Measurements from ENCODE around the gene SRRM4.

Gene SRRM4, protein sequence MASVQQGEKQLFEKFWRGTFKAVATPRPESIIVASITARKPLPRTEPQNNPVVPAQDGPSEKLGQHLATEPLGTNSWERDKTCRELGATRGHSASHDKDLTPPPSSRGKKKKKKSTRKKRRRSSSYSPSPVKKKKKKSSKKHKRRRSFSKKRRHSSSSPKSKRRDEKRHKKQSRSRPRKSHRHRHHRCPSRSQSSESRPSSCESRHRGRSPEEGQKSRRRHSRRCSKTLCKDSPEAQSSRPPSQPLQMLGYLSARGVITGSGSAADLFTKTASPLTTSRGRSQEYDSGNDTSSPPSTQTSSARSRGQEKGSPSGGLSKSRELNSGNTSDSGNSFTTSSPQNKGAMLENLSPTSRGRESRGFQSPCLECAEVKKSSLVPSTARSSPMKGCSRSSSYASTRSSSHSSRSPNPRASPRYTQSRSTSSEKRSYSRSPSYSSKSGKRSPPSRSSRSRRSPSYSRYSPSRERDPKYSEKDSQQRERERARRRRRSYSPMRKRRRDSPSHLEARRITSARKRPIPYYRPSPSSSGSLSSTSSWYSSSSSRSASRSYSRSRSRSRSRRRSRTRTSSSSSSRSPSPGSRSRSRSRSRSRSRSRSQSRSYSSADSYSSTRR

DNA sequence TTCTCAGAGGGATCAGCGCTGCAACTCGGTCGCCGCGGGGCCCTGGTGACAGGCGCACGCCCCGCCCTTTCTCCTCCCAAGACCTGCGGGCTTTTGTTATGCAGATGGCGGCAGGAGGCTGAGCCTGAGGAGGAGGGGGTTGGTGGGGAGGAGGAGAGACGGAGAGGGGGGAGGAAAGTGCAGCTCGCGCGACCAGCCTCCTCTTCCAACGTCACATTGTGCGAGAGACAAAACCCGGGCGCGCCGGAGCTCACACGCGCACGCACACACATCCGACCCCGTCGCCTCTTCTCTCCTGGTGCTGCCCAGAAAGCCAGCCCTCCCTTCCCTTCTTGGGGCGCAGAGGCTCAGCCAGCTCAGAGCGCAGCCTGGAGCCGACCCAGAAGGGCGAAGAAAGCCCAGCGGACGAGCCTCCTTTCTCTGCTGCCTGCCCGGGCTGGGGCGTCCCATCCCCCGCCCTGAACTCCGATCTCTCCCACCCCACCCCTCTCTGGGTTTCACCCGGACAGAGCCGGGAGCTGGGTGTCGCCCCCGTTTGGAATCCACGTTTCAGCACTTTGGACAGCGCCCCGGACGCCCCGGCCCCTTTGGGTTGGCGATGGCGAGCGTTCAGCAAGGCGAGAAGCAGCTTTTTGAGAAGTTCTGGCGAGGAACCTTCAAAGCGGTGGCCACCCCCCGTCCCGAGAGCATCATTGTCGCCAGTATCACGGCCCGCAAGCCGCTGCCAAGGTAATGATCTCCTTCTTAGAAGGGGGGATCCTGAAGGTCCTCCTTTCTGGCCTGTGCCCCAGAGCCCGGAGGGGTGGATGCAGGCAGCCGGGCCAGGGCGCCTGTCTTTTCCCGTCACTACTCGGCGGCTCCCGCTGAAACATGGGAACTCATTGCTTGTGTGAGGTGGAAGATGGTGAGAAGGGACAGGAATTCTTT, at the start of gene SRRM4:
SRRM4 (plus strand) TSS at position 257 of the 927 bp plus-strand sequence; CDS start at position 599, 342 bp downstream.
- peak; percentile 20 for DNase-seq (ENCODE audit: low spot score)
- CTCF ChIA-PET, result interaction anchor here (0.7 kb wide), 1 partner anchor 118 kb away, joined by 7 read pairs; no protein-coding TSS in a partner anchor
- POLR2A ChIA-PET (ENCODE audit: low non-redundant PET), result no interaction called here
- TF ChIP-seq, protein P1, sequence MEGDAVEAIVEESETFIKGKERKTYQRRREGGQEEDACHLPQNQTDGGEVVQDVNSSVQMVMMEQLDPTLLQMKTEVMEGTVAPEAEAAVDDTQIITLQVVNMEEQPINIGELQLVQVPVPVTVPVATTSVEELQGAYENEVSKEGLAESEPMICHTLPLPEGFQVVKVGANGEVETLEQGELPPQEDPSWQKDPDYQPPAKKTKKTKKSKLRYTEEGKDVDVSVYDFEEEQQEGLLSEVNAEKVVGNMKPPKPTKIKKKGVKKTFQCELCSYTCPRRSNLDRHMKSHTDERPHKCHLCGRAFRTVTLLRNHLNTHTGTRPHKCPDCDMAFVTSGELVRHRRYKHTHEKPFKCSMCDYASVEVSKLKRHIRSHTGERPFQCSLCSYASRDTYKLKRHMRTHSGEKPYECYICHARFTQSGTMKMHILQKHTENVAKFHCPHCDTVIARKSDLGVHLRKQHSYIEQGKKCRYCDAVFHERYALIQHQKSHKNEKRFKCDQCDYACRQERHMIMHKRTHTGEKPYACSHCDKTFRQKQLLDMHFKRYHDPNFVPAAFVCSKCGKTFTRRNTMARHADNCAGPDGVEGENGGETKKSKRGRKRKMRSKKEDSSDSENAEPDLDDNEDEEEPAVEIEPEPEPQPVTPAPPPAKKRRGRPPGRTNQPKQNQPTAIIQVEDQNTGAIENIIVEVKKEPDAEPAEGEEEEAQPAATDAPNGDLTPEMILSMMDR (conservative IDR thresholded peaks at IDR 0.05; ENCODE audit: low read depth), result no peak
- no peak within 1 kb of the TSS for H3K27ac ChIP-seq

DNA sequence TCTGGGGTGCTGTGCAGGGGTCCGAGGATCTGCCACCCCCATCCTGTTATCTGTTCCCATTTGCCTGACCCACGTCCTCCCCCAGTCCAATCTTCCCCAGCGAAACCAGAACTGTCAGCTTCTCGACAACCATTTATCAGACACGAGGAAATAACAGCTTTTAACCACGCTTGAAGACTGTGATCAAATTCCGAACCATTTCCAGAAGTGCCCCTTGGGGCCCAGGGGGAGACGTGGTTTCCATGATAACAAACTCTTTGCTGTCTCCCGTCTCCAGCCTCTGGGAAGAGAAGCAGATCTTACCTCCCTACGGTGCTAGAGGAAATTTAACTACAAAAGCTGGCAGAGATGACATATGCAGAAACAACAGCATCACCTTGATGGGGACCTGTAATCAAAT, 35.1 kb upstream of the SRRM4 start:
- TF ChIP-seq, protein P1 (conservative IDR thresholded peaks at IDR 0.05; ENCODE audit: low read depth), result no peak
- ChIA-PET POLR2A (ENCODE audit: low non-redundant PET) (no interaction called here), CTCF (no interaction called here)
- no peak overlapping the region for H3K27ac ChIP-seq
- no peak for DNase-seq (ENCODE audit: low spot score)

DNA sequence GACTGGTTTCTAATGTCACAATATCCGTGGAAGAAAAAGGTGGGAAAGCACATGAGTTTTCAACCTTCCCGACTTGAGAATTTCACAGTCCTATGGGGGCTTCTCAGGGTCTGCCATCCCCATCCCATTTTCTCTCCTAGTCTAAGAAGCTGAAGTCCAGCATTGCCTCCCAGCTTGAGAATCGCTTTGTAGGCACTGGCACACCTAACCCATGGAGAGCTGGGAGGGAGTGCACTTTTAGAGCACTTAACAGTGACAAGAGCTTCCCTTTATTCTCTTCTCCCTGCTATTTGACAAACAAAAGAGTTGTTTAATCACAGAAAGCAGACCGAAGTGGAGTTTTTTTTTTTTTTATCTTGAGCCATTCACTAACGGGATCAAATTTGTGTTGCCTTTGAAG, 22.8 kb upstream of the SRRM4 start:
- TF ChIP-seq, protein P1 (conservative IDR thresholded peaks at IDR 0.05; ENCODE audit: low read depth), result no peak
- H3K27ac ChIP-seq, result no peak overlapping the region
- DNase-seq (ENCODE audit: low spot score), result no peak
- POLR2A ChIA-PET (ENCODE audit: low non-redundant PET), result no interaction called here
- CTCF ChIA-PET, result interaction anchor here (1.1 kb wide), 1 partner anchor 455 kb away, joined by 3 read pairs; no protein-coding TSS in a partner anchor

DNA sequence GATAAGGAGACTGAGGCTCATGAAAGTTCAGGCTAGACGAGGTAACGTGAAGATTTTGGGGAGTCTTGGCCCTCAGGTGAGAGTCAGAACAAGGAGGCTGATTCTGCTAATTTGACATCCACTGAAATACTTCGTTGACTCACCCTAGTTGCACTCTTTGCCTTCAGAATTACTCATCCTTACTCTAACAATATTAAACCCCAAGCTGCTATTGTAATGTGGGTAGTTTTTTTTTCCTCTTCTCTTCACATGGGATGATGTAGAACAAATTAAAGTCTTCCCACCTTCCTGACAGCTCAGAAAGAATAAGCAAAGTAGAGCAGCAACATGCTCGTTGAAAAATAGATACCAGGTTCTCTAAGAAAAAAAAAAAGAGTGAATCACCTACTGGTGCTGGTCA, 22.0 kb upstream of the SRRM4 start:
- H3K27ac ChIP-seq, result no peak overlapping the region
- DNase-seq (ENCODE audit: low spot score), result no peak
- ChIA-PET CTCF (interaction anchor here (0.6 to 1.1 kb wide), 2 partner anchors 281 to 454 kb away, joined by 3 read pairs; no protein-coding TSS in a partner anchor), POLR2A (ENCODE audit: low non-redundant PET) (no interaction called here)
- TF ChIP-seq, protein P1 (conservative IDR thresholded peaks at IDR 0.05; ENCODE audit: low read depth), result no peak

DNA sequence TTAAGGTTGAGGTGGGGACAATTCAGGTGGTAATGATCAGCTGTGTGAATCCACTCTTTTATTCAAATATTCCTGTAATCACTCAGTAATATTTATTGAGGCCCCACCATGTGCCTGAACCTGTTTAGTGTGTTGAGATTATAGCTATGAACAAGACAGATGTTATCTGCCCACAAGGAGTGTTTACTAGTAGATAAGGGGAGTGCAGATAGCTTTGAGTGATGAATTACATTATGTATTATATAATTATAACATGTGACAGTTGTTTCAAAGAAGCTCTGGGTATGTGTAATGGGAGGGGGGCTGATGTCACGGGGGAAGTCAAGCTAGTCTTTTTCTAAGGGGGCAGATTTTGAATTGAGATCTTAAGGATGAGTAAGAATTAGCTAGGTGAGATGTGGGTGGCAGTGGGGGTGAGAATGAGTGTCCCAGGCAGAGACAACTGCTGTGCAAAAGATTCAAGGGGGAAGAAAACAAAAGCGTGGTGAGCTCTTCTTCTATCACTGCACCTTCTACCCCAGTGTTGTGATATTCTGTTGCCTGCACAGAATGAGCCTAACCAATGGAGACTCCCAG, 21.3 kb upstream of the SRRM4 start:
- TF ChIP-seq, protein P1 (conservative IDR thresholded peaks at IDR 0.05; ENCODE audit: low read depth), result no peak
- POLR2A ChIA-PET (ENCODE audit: low non-redundant PET), result no interaction called here
- CTCF ChIA-PET, result no interaction called here
- H3K27ac ChIP-seq, result no peak overlapping the region
- DNase-seq (ENCODE audit: low spot score), result no peak

DNA sequence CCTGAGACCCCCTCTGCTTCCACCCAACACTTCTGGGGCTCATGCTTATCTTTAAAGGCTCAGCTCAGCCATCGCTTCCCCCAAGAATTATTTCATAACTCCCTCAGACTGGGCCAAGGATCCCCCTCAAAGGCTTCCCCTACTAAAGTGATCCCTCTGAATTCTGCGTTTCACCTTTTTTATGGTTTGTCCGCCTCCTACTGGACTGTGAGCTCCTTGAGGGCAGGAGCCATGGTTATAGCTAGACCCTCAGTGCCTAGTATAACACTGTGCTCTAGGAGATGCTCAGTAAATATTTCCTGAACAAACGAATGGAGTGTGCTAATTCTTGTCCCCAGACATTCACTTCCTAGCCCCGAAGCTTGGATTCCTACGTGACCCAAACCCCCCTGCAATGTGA, 20.5 kb upstream of the SRRM4 start:
- POLR2A ChIA-PET (ENCODE audit: low non-redundant PET), result no interaction called here
- H3K27ac ChIP-seq, result no peak overlapping the region
- no peak for DNase-seq (ENCODE audit: low spot score)
- TF ChIP-seq, protein P1 (conservative IDR thresholded peaks at IDR 0.05; ENCODE audit: low read depth), result no peak
- CTCF ChIA-PET, result no interaction called here
